HEK293 (cell line): ENCODE data around the gene ARSB.
A peak's percentile ranks its signal among the peaks of the same experiment; 100 is the strongest.

Experiments
- KLF16 ChIP-seq: fragments of 450-650 bp; formaldehyde crosslinking; IDR thresholded peaks from 2 replicates; pipeline ENCODE4 v1.5.1; 2017; ENCODE audit warnings: missing biosample characterization, missing genetic modification characterization
- REPIN1 ChIP-seq: fragments of 450-650 bp; formaldehyde crosslinking; IDR thresholded peaks from 2 replicates; pipeline ENCODE4 v1.5.1; 2017; ENCODE audit warnings: missing biosample characterization, missing genetic modification characterization, low read depth
- SP2 ChIP-seq: fragments of 450-650 bp; formaldehyde crosslinking; IDR thresholded peaks from 2 replicates; pipeline ENCODE4 v1.5.1; 2016; ENCODE audit warnings: missing biosample characterization, missing genetic modification characterization
- TCF7L2 ChIP-seq: IDR thresholded peaks from 2 replicates; pipeline ENCODE4 v1.6.1; 2011; ENCODE audit warnings: low read depth, mild to moderate bottlenecking, inconsistent platforms, low read length, moderate library complexity, borderline replicate concordance
- ZBTB21 ChIP-seq: fragments of 450-650 bp; formaldehyde crosslinking; IDR thresholded peaks from 2 replicates; pipeline ENCODE4 v1.5.1; 2017; ENCODE audit warnings: missing biosample characterization, missing genetic modification characterization
- ZNF394 ChIP-seq: fragments of 450-650 bp; formaldehyde crosslinking; IDR thresholded peaks from 2 replicates; pipeline ENCODE4 v1.5.1; 2016; ENCODE audit warnings: missing biosample characterization, missing genetic modification characterization, mild to moderate bottlenecking, moderate library complexity, borderline replicate concordance
- ZNF416 ChIP-seq: fragments of 450-650 bp; formaldehyde crosslinking; IDR thresholded peaks from 2 replicates; pipeline ENCODE4 v1.5.1; 2016; ENCODE audit warnings: missing biosample characterization, missing genetic modification characterization
- ZNF433 ChIP-seq: fragments of 450-650 bp; formaldehyde crosslinking; IDR thresholded peaks from 2 replicates; pipeline ENCODE4 v1.5.1; 2016; ENCODE audit warnings: missing biosample characterization, missing genetic modification characterization, low read depth
- ZNF561 ChIP-seq: fragments of 450-650 bp; IDR thresholded peaks from 2 replicates; pipeline ENCODE4 v1.5.1; 2018; ENCODE audit warnings: missing biosample characterization, missing genetic modification characterization, borderline replicate concordance
- ZNF776 ChIP-seq: fragments of 450-650 bp; formaldehyde crosslinking; IDR thresholded peaks from 2 replicates; pipeline ENCODE4 v1.5.0; 2017; ENCODE audit warnings: missing biosample characterization, missing genetic modification characterization, borderline replicate concordance
- ZNF837 ChIP-seq: fragments of 450-650 bp; formaldehyde crosslinking; IDR thresholded peaks from 2 replicates; pipeline ENCODE4 v1.5.1; 2016; ENCODE audit warnings: missing biosample characterization, missing genetic modification characterization
- TF ChIP-seq, protein P1 (sequence below): fragments of 450-650 bp; formaldehyde crosslinking; optimal IDR thresholded peaks from 2 replicates; pipeline ENCODE3; 2016; ENCODE audit warnings: missing biosample characterization, mild to moderate bottlenecking, missing genetic modification characterization
- TF ChIP-seq, protein P2 (sequence below): fragments of 450-650 bp; formaldehyde crosslinking; IDR thresholded peaks from 2 replicates; pipeline ENCODE4 v1.5.1; 2016; ENCODE audit warnings: missing biosample characterization, missing genetic modification characterization
- TF ChIP-seq, protein P3 (sequence below): fragments of 450-650 bp; formaldehyde crosslinking; conservative IDR thresholded peaks from 2 replicates; pipeline ENCODE4 v1.5.1; 2016; ENCODE audit warnings: low read depth, missing biosample characterization, missing genetic modification characterization
- TF ChIP-seq, protein P4 (sequence below): fragments of 450-650 bp; formaldehyde crosslinking; IDR thresholded peaks from 2 replicates; pipeline ENCODE4 v1.5.1; 2016; ENCODE audit warnings: missing biosample characterization, missing genetic modification characterization, borderline replicate concordance
- TF ChIP-seq, protein P5 (sequence below): fragments of 450-650 bp; formaldehyde crosslinking; IDR thresholded peaks from 2 replicates; pipeline ENCODE4 v1.5.1; 2016; ENCODE audit warnings: missing biosample characterization, missing genetic modification characterization
- TF ChIP-seq, protein P6 (sequence below): fragments of 450-650 bp; formaldehyde crosslinking; IDR thresholded peaks from 2 replicates; pipeline ENCODE4 v1.5.1; 2016; ENCODE audit warnings: missing biosample characterization, missing genetic modification characterization
- TF ChIP-seq, protein P7 (sequence below): fragments of 450-650 bp; formaldehyde crosslinking; IDR thresholded peaks from 2 replicates; pipeline ENCODE4 v1.5.1; 2016; ENCODE audit warnings: missing biosample characterization, missing genetic modification characterization

ARSB gene

DNA sequence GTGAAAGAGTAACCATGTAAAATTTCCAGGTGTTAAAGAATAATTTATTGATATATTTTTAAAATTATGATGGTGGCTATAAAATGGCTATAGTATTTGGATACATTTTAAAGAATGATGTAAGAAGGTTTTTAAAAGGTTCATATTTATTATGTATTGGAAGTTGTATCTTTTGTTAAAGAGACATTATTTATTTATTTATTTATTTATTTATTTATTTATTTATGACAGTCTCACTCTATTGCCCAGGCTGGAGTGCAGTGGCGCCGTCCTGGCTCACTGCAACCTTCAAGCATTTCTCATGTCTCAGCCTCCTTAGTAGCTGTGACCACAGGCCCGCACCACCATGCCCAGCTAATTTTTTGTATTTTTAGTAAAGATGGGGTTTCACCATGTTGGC lies 247.0 kb downstream of the ARSB start (continued):
- TF ChIP-seq ZNF837 (tag by site-specific recombination) (no peak), TCF7L2 (no peak), ZBTB21 (peak; percentile 67), KLF16 (no peak), ZNF416 (tag by site-specific recombination) (no peak), ZNF776 (tag by site-specific recombination) (no peak), SP2 (tag by site-specific recombination) (no peak), ZNF561 (tag by site-specific recombination) (no peak), ZNF433 (tag by site-specific recombination) (peak; percentile 93), ZNF394 (tag by site-specific recombination) (peak; percentile 98), REPIN1 (tag by site-specific recombination) (peak; percentile 51; the same call in 1 of the 2 replicates)
- TF ChIP-seq, protein P1, sequence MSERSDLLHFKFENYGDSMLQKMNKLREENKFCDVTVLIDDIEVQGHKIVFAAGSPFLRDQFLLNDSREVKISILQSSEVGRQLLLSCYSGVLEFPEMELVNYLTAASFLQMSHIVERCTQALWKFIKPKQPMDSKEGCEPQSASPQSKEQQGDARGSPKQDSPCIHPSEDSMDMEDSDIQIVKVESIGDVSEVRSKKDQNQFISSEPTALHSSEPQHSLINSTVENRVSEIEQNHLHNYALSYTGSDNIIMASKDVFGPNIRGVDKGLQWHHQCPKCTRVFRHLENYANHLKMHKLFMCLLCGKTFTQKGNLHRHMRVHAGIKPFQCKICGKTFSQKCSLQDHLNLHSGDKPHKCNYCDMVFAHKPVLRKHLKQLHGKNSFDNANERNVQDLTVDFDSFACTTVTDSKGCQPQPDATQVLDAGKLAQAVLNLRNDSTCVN: no peak
- TF ChIP-seq, protein P2, sequence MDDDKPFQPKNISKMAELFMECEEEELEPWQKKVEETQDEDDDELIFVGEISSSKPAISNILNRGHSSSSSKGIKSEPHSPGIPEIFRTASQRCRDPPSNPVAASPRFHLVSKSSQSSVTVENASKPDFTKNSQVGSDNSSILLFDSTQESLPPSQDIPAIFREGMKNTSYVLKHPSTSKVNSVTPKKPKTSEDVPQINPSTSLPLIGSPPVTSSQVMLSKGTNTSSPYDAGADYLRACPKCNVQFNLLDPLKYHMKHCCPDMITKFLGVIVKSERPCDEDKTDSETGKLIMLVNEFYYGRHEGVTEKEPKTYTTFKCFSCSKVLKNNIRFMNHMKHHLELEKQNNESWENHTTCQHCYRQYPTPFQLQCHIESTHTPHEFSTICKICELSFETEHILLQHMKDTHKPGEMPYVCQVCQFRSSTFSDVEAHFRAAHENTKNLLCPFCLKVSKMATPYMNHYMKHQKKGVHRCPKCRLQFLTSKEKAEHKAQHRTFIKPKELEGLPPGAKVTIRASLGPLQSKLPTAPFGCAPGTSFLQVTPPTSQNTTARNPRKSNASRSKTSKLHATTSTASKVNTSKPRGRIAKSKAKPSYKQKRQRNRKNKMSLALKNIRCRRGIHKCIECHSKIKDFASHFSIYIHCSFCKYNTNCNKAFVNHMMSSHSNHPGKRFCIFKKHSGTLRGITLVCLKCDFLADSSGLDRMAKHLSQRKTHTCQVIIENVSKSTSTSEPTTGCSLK (tag by site-specific recombination): no peak
- TF ChIP-seq, protein P3, sequence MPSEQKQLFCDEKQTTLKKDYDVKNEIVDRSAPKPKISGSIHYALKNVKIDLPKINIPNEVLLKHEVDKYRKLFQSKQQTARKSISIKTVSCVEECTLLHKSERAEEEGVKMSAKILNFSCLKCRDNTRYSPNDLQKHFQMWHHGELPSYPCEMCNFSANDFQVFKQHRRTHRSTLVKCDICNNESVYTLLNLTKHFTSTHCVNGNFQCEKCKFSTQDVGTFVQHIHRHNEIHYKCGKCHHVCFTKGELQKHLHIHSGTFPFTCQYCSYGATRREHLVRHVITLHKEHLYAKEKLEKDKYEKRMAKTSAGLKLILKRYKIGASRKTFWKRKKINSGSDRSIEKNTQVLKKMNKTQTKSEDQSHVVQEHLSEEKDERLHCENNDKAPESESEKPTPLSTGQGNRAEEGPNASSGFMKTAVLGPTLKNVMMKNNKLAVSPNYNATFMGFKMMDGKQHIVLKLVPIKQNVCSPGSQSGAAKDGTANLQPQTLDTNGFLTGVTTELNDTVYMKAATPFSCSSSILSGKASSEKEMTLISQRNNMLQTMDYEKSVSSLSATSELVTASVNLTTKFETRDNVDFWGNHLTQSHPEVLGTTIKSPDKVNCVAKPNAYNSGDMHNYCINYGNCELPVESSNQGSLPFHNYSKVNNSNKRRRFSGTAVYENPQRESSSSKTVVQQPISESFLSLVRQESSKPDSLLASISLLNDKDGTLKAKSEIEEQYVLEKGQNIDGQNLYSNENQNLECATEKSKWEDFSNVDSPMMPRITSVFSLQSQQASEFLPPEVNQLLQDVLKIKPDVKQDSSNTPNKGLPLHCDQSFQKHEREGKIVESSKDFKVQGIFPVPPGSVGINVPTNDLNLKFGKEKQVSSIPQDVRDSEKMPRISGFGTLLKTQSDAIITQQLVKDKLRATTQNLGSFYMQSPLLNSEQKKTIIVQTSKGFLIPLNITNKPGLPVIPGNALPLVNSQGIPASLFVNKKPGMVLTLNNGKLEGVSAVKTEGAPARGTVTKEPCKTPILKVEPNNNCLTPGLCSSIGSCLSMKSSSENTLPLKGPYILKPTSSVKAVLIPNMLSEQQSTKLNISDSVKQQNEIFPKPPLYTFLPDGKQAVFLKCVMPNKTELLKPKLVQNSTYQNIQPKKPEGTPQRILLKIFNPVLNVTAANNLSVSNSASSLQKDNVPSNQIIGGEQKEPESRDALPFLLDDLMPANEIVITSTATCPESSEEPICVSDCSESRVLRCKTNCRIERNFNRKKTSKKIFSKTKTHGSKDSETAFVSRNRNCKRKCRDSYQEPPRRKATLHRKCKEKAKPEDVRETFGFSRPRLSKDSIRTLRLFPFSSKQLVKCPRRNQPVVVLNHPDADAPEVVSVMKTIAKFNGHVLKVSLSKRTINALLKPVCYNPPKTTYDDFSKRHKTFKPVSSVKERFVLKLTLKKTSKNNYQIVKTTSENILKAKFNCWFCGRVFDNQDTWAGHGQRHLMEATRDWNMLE: peak; percentile 95
- TF ChIP-seq, protein P4, sequence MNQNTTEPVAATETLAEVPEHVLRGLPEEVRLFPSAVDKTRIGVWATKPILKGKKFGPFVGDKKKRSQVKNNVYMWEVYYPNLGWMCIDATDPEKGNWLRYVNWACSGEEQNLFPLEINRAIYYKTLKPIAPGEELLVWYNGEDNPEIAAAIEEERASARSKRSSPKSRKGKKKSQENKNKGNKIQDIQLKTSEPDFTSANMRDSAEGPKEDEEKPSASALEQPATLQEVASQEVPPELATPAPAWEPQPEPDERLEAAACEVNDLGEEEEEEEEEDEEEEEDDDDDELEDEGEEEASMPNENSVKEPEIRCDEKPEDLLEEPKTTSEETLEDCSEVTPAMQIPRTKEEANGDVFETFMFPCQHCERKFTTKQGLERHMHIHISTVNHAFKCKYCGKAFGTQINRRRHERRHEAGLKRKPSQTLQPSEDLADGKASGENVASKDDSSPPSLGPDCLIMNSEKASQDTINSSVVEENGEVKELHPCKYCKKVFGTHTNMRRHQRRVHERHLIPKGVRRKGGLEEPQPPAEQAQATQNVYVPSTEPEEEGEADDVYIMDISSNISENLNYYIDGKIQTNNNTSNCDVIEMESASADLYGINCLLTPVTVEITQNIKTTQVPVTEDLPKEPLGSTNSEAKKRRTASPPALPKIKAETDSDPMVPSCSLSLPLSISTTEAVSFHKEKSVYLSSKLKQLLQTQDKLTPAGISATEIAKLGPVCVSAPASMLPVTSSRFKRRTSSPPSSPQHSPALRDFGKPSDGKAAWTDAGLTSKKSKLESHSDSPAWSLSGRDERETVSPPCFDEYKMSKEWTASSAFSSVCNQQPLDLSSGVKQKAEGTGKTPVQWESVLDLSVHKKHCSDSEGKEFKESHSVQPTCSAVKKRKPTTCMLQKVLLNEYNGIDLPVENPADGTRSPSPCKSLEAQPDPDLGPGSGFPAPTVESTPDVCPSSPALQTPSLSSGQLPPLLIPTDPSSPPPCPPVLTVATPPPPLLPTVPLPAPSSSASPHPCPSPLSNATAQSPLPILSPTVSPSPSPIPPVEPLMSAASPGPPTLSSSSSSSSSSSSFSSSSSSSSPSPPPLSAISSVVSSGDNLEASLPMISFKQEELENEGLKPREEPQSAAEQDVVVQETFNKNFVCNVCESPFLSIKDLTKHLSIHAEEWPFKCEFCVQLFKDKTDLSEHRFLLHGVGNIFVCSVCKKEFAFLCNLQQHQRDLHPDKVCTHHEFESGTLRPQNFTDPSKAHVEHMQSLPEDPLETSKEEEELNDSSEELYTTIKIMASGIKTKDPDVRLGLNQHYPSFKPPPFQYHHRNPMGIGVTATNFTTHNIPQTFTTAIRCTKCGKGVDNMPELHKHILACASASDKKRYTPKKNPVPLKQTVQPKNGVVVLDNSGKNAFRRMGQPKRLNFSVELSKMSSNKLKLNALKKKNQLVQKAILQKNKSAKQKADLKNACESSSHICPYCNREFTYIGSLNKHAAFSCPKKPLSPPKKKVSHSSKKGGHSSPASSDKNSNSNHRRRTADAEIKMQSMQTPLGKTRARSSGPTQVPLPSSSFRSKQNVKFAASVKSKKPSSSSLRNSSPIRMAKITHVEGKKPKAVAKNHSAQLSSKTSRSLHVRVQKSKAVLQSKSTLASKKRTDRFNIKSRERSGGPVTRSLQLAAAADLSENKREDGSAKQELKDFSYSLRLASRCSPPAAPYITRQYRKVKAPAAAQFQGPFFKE (tag by site-specific recombination): no peak
- TF ChIP-seq, protein P5, sequence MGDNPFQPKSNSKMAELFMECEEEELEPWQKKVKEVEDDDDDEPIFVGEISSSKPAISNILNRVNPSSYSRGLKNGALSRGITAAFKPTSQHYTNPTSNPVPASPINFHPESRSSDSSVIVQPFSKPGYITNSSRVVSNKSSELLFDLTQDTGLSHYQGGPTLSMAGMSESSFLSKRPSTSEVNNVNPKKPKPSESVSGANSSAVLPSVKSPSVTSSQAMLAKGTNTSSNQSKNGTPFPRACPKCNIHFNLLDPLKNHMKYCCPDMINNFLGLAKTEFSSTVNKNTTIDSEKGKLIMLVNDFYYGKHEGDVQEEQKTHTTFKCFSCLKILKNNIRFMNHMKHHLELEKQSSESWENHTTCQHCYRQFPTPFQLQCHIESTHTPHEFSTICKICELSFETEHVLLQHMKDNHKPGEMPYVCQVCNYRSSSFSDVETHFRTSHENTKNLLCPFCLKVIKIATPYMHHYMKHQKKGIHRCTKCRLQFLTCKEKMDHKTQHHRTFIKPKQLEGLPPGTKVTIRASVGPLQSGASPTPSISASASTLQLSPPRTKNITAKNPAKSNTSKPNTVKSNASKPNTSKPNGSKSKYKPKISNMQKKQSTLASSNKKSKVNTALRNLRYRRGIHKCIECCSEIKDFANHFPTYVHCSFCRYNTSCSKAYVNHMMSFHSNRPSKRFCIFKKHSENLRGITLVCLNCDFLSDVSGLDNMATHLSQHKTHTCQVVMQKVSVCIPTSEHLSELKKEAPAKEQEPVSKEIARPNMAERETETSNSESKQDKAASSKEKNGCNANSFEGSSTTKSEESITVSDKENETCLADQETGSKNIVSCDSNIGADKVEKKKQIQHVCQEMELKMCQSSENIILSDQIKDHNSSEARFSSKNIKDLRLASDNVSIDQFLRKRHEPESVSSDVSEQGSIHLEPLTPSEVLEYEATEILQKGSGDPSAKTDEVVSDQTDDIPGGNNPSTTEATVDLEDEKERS (tag by site-specific recombination): no peak
- TF ChIP-seq, protein P6, sequence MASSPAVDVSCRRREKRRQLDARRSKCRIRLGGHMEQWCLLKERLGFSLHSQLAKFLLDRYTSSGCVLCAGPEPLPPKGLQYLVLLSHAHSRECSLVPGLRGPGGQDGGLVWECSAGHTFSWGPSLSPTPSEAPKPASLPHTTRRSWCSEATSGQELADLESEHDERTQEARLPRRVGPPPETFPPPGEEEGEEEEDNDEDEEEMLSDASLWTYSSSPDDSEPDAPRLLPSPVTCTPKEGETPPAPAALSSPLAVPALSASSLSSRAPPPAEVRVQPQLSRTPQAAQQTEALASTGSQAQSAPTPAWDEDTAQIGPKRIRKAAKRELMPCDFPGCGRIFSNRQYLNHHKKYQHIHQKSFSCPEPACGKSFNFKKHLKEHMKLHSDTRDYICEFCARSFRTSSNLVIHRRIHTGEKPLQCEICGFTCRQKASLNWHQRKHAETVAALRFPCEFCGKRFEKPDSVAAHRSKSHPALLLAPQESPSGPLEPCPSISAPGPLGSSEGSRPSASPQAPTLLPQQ: no peak
- TF ChIP-seq, protein P7, sequence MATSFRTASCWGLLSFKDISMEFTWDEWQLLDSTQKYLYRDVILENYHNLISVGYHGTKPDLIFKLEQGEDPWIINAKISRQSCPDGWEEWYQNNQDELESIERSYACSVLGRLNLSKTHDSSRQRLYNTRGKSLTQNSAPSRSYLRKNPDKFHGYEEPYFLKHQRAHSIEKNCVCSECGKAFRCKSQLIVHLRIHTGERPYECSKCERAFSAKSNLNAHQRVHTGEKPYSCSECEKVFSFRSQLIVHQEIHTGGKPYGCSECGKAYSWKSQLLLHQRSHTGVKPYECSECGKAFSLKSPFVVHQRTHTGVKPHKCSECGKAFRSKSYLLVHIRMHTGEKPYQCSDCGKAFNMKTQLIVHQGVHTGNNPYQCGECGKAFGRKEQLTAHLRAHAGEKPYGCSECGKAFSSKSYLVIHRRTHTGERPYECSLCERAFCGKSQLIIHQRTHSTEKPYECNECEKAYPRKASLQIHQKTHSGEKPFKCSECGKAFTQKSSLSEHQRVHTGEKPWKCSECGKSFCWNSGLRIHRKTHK (tag by site-specific recombination): no peak
